Measurements from ENCODE around the gene PRR19. TPM values are rescaled to one million over a fixed set of nuclear protein-coding genes. Genes with fewer than 3 reads are reported as not detected.
"Not testable (repeated sequence)": the region's sequence is repeated elsewhere in the genome, so short reads cannot be mapped to it uniquely, and the experiment has no call there.

The PRR19 gene
- total RNA-seq, 1 experiment from 2014 or later = 0.13 TPM

GRCh38 chr19:42325896-42326771 is 24.2 kb downstream of the PRR19 start:
- peak overlapping the region; percentile 73 for H3K4me3 ChIP-seq
- no peaks in the 10 kb centered on the region for H3K9me3 ChIP-seq
- no peak for DNase-seq
- no peaks in the 10 kb centered on the region for H3K36me3 ChIP-seq
- H3K27me3 ChIP-seq = no peaks in the 10 kb centered on the region

GRCh38 chr19:42326969-42327368 is 25.0 kb downstream of the PRR19 start:
- Histone ChIP-seq H3K36me3 (no peaks in the 10 kb centered on the region), H3K4me3 (peak overlapping the region; percentile 73), H3K27me3 (no peaks in the 10 kb centered on the region), H3K9me3 (no peaks in the 10 kb centered on the region)
- DNase-seq = no peak

DNA sequence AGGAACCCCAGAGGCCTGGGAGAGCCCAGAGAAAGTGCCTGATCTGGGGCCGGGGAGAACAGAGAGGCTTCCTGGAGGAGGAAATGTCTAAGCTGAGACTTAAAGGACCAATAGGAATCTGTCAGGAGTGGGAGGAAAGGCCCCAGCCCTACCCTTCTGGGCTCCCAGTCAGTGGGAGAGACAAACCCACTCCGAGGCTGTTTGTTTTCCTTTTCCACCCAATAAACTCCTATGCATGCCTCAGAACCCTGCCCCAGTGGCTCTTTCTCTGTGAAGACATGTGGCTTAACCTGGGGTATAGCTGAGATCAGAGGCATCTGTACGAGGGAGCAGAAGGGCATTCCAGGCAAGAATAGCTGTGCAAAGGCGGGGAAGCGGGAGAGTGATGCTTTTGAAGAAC is 25.4 kb downstream of the PRR19 start:
- Histone ChIP-seq H3K4me3 (peak overlapping the region; percentile 73), H3K36me3 (no peaks in the 10 kb centered on the region), H3K27me3 (no peaks in the 10 kb centered on the region), H3K9me3 (no peaks in the 10 kb centered on the region)
- DNase-seq = no peak

DNA sequence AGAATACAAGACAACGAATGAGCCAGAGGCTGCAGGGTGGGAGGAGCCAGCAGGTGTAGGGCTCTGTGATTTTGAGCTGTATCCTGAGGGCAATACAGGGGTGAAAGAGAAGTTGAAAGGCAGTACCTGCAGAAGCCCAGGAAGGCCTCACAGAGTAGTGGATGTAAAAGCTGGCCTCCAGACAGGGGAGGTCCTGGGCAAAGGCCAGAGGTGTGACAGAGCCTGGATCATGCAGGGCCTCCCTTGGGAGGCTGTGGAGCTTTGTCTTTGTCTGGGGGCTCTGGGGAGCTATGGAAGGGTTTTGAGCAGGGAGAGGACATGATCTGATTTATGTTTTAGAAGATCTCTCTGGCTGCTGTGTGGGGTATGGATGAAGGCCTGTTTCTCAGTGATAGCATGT is 26.2 kb downstream of the PRR19 start:
- no peak for DNase-seq
- no peaks in the 10 kb centered on the region for H3K36me3 ChIP-seq
- H3K9me3 ChIP-seq = no peaks in the 10 kb centered on the region
- no peak overlapping the region for H3K4me3 ChIP-seq
- H3K27me3 ChIP-seq = no peaks in the 10 kb centered on the region

- no peak overlapping the region for H3K4me3 ChIP-seq
- H3K9me3 ChIP-seq = no peaks in the 10 kb centered on the region
- no peaks in the 10 kb centered on the region for H3K27me3 ChIP-seq
- H3K36me3 ChIP-seq = no peaks in the 10 kb centered on the region
- no peak for DNase-seq
Observed at GRCh38 chr19:42328854-42329253, 26.9 kb downstream of the PRR19 start.

DNA sequence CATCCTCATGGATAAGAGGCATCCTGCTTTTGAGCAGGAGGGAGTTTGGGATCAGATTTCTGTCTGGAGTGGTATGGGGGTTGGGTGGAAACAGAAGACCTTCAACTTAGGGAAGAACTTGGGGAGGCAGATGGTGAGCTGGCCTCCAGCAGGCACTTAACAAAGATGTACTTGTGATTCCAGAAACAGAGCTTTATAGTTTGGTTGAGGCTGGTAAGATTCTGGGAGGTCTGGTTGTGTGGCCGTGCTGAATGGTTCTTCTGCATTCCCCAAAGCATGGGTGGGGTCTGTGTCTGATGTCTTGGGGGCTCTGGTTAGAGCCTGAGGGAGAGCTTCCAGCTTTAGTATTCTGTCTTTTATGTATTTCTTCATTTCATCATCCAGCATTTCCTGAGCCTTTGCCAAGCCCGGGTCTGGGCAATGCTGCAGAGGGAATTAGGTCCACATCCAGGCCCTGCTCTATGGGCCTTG is 28.3 kb downstream of the PRR19 start:
- H3K27me3 ChIP-seq = no peaks in the 10 kb centered on the region
- DNase-seq = no peak
- peaks cover 3% of the 10 kb centered on the region; the same call in 1 of the 2 replicates for H3K36me3 ChIP-seq
- H3K4me3 ChIP-seq = no peak overlapping the region
- H3K9me3 ChIP-seq = no peaks in the 10 kb centered on the region

GRCh38 chr19:42331333-42331732 is 29.4 kb downstream of the PRR19 start:
- H3K27me3 ChIP-seq, H3K4me3 ChIP-seq, H3K36me3 ChIP-seq, H3K9me3 ChIP-seq, DNase-seq: not testable (repeated sequence)

GRCh38 chr19:42332059-42332458 is 30.1 kb downstream of the PRR19 start:
- Histone ChIP-seq H3K9me3 (no peaks in the 10 kb centered on the region), H3K27me3 (no peaks in the 10 kb centered on the region), H3K36me3 (peaks cover 10% of the 10 kb centered on the region), H3K4me3 (no peak overlapping the region)
- DNase-seq = no peak

DNA sequence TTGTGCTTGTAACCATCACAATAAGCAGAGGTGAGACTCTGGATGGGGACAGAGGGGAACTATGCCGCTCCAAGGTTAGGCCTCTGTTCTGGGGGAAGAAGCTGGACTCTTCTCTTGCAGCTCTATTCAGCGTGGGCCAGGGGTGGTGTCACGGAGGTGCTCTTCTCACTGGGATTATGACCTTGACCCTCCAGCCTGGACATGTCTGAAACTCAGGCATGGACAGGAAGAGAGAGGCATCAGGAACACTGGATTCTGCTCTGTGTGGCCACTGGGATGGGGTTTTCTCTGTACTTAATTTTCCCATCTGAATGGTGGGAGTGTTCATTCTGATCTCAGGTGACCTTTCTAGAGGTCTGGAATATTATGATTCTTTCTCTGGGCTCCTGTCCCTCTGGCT is 31.1 kb downstream of the PRR19 start:
- H3K36me3 ChIP-seq = peaks cover 11% of the 10 kb centered on the region
- no peak for DNase-seq

DNA sequence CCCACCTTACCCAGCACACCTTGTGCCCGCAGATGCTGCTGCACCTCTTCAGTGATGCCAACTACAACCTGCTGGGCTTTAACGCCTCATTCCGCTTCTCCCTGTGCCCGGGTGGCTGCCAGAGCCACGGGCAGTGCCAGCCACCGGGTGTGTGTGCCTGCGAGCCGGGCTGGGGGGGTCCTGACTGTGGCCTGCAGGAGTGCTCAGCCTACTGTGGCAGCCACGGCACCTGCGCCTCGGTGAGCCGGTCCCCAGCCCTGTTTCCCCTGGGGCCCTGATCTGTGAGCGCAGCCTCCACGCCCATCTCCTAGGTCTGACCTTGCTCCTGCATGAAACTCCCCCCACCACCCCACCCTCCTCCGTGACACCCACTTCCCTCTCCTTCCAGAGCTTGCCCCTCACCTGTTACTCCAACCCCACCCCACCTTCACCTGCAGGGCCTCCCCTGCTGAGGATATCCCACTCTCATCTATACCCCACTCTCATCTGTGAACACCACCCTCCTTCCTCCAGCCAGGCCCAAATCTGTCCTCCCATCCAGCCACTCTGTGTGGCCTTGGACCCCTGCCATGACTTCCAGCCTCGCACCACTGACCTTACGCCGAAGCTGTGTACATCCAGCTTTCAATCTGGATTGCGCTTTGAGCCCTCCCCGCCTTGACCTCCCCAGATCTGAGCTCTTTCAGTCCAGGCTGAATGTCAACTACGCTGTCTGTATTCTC is 32.2 kb downstream of the PRR19 start:
- Histone ChIP-seq H3K9me3 (no peaks in the 10 kb centered on the region), H3K4me3 (no peak overlapping the region), H3K36me3 (peaks cover 11% of the 10 kb centered on the region), H3K27me3 (no peaks in the 10 kb centered on the region)
- DNase-seq = no peak

More for the DNA sequence above, 31.1 kb downstream of the PRR19 start:
- no peak overlapping the region for H3K4me3 ChIP-seq
- no peaks in the 10 kb centered on the region for H3K9me3 ChIP-seq
- H3K27me3 ChIP-seq = no peaks in the 10 kb centered on the region

DNA sequence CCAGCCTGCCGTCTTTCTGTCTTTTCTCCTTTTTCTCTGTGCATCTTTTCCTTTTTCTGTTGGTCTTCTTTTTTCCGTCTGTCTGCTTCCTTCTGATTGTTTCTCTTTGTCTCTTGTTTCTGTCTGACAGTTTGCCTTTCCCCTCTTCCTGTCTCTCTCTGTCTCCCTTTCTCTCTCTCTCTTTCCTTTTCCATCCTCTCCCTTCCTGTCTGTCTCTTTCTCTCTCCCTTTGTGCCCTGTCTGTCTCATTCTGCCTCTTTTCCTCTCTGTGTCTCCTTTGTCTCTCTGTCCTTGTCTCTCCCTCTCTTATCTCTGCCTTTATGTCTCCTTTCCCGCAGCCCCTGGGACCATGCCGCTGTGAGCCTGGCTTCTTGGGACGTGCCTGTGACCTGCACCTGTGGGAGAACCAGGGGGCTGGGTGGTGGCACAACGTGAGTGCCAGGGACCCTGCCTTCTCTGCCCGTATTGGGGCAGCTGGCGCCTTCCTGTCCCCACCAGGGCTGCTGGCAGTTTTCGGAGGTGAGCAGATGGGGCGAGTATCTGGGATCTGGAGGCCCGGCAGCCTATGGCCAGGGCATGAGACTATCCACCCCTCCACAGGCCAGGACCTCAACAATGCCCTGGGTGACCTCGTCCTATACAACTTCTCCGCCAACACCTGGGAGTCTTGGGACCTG is 32.9 kb downstream of the PRR19 start:
- H3K9me3 ChIP-seq = no peaks in the 10 kb centered on the region
- H3K27me3 ChIP-seq = no peaks in the 10 kb centered on the region
- H3K4me3 ChIP-seq = no peak overlapping the region
- no peak for DNase-seq
- H3K36me3 ChIP-seq = peaks cover 14% of the 10 kb centered on the region

DNA sequence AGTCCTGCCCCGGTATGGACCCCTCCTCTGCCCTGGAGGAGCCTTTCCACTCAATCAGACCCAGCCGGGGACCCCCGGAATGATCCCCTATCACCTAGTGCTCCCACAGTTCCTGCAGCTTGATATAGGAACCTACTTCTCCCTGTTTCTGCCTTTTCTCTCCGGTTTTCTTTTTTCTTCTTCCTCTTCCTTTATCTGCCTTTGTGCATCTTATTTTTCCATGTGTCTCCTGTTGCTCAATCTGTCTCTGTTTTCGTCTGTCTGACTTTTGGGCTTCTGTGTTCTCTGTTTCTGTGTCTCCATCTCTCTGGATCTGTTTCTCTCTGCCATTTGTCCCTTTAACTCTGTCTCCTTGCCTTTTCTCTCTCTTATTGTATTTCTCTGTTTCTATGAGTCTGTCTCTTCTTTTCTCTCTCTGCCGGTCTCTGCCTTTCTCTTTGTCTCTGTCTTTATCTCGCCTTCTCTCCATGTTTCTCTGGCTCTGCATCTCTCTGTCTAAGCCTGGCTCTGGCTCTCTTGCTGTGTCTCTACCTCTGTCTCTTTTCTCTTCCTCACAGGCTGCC is 33.5 kb downstream of the PRR19 start:
- no peak for DNase-seq
- Histone ChIP-seq H3K4me3 (no peak overlapping the region), H3K36me3 (peaks cover 15% of the 10 kb centered on the region), H3K9me3 (no peaks in the 10 kb centered on the region), H3K27me3 (no peaks in the 10 kb centered on the region)

GRCh38 chr19:42335971-42336370 is 34.0 kb downstream of the PRR19 start:
- Histone ChIP-seq H3K9me3 (no peaks in the 10 kb centered on the region), H3K27me3 (no peaks in the 10 kb centered on the region), H3K36me3 (peaks cover 18% of the 10 kb centered on the region), H3K4me3 (no peak overlapping the region)
- DNase-seq = no peak

- not testable (repeated sequence) for H3K4me3 ChIP-seq, DNase-seq, H3K9me3 ChIP-seq, H3K27me3 ChIP-seq
- H3K36me3 ChIP-seq = peaks cover 23% of the 10 kb centered on the region
Observed at GRCh38 chr19:42339126-42339860, 37.4 kb downstream of the PRR19 start.

DNA sequence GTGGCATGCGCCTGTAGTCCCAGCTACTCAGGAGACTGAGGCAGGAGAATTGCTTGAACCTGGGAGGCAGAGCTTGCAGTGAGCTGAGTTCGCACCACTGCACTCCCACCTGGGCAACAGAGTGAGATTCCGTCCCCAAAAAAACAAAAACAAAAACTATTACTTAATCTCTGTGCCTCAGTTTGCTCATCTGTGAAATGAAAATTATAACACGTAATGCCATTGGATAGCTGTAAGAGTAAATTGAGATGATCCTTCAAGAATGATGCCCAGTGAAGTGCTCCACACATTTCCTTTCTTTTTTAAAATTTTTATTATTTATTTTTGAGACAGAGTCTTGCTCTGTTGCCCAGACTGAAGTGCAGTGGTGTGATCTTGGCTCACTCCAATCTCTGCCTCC is 38.0 kb downstream of the PRR19 start:
- H3K4me3 ChIP-seq, DNase-seq, H3K9me3 ChIP-seq, H3K27me3 ChIP-seq: not testable (repeated sequence)
- H3K36me3 ChIP-seq = peaks cover 24% of the 10 kb centered on the region

DNA sequence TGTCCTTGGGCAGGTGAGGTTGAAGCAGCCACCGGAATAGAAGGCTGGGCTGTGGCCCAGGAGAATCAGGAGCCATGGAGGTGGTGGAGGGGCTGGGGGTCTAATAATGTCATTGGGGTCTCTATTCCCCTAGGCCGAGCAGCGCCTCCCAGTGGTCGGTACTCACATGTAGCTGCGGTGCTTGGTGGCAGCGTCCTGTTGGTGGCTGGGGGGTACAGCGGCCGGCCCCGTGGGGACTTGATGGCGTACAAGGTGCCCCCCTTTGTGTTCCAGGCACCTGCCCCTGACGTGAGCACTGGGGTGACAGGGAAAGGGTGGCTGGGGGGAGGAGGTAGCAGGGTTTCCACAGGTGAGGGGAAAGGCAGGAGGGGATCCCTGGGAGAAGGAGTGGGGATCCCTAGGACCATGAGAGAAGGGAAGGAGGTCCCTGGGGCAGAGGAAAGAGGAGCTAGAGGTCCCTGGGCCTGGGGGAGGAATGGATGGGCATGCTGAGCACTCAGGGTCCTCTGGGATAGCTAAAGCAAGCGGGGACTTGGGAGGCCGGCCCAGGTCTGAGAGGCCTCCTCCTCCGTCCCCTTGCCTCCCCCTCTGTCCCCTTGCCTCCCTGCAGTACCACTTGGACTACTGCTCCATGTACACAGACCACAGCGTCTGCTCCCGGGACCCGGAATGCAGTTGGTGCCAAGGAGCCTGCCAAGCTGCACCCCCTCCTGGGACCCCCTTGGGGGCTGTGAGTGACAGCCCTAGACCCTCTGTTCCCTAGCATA is 41.6 kb downstream of the PRR19 start:
- DNase-seq = no peak
- peaks cover 24% of the 10 kb centered on the region for H3K36me3 ChIP-seq

More for the DNA sequence above, 41.6 kb downstream of the PRR19 start:
- Histone ChIP-seq H3K27me3 (no peaks in the 10 kb centered on the region), H3K4me3 (no peak overlapping the region), H3K9me3 (no peaks in the 10 kb centered on the region)

Data from MG63 (cell line).